Ovary (tissue), 9 donors: ENCODE results near the gene SLC25A53. TPM values are rescaled to one million over a fixed set of nuclear protein-coding genes. Genes with fewer than 3 reads are reported as not detected.

ENCODE experiments used
- DNase-seq, 5 donors: peaks; one replicate each; pipeline ENCODE4 v3.0.0-alpha.2; 2019 to 2020
- H3K27ac ChIP-seq, 2 donors: fragments of 200-600 bp; one replicate each; pipeline versions ENCODE4 v1.5.1 to v1.8.0; 2019 to 2022
- H3K27me3 ChIP-seq: fragments of 200-600 bp; one replicate; pipeline ENCODE4 v1.8.0; 2022
- H3K36me3 ChIP-seq: fragments of 200-600 bp; sonication (generic); one replicate; pipeline ENCODE4 v1.5.1; 2019
- H3K4me1 ChIP-seq: one replicate; pipeline ENCODE4 v1.8.1; 2013; ENCODE audit warnings: mild to moderate bottlenecking, moderate library complexity; ENCODE audit not compliant: insufficient read depth
- H3K4me3 ChIP-seq: fragments of 200-600 bp; sonication (generic); one replicate; pipeline ENCODE4 v1.5.1; 2017
- H3K9me3 ChIP-seq, 2 donors: fragments of 200-600 bp in 1 of 2; sonication (generic) in 1 of 2; one replicate each; pipeline versions ENCODE4 v1.5.1 to v1.8.1; 2013 to 2019; ENCODE audit warnings: mild to moderate bottlenecking in 1 of 2, moderate library complexity in 1 of 2
- CTCF ChIP-seq, 3 donors: fragments of 450-650 bp in 2 of 3; fragments of 200-600 bp in 1 of 3; IDR thresholded peaks; one replicate each; pipeline versions ENCODE4 v1.5.1 to v1.8.0; 2016 to 2022; ENCODE audit warnings: antibody characterized with exemption in 3 of 3, mild to moderate bottlenecking in 1 of 3
- EP300 ChIP-seq: sonication (generic); formaldehyde crosslinking; IDR thresholded peaks from one replicate; pipeline ENCODE4 v1.6.1; 2017; ENCODE audit warnings: antibody characterized with exemption
- POLR2A ChIP-seq: fragments of 450-650 bp; IDR thresholded peaks from one replicate; pipeline ENCODE4 v1.6.1; 2017; ENCODE audit warnings: antibody characterized with exemption, mild to moderate bottlenecking, moderate library complexity
- whole genome bisulfite sequencing, 3 donors: extraction: QIAGEN DNeasy Blood & Tissue Kit in 1 of 3; methylation state at CpG; one replicate each; pipeline versions ENCODE4 v1.1.5 to v1.1.7; 2013 to 2017; 5-methylcytosine and 5-hydroxymethylcytosine counted together
- intact Hi-C, 4 donors: fragments of 100-400 bp; cut with DNase I; formaldehyde crosslinking; loops; one replicate each; pipeline versions ENCODE4 v1.11.0 to v1.15.1; 2022 to 2023
- polyA plus RNA-seq, 2 donors: library from polyadenylated mRNA; stranded (reverse); fragments of 200-250 nt in 1 of 2; fragments of 350-450 nt in 1 of 2; fragmentation: Illumina TruSeq in 1 of 2; extraction: RNeasy Lipid Tissue Mini Kit (QIAGEN cat#74804) in 1 of 2; gene quantifications; one replicate each; pipeline ENCODE4 v1.2.3, GENCODE V29; 2013 to 2014
- total RNA-seq, 7 donors: library from RNA; depleted of rRNA in 2 of 7; stranded (reverse); fragments of >200 nt in 2 of 7; fragmentation: NEBNext Ultra II Directional in 3 of 7; extraction: Animal tissue kit (Norgen Biotek cat#: 25700) in 3 of 7; gene quantifications; one replicate each; pipeline versions ENCODE4 v1.1.0 to v1.2.4, GENCODE V29; 2016 to 2023
- donor health status: DM: no; HTN: no; CAD: no; lungs with moderate emphysema.
- donor health status: DM: no; HTN: no; CAD: no.
- donor health status: Bipolar disorder and iron deficiency.
- donor health status: DM: yes; HTN: yes; CAD: no.
- donor health status: DM: no; HTN: no; CAD: no.
- donor health status: DM: yes; HTN: yes; CAD: no.

The SLC25A53 gene
- total and polyA plus RNA-seq, 9 donors = 7.8 to 15.1 (median 12.6) TPM

DNA sequence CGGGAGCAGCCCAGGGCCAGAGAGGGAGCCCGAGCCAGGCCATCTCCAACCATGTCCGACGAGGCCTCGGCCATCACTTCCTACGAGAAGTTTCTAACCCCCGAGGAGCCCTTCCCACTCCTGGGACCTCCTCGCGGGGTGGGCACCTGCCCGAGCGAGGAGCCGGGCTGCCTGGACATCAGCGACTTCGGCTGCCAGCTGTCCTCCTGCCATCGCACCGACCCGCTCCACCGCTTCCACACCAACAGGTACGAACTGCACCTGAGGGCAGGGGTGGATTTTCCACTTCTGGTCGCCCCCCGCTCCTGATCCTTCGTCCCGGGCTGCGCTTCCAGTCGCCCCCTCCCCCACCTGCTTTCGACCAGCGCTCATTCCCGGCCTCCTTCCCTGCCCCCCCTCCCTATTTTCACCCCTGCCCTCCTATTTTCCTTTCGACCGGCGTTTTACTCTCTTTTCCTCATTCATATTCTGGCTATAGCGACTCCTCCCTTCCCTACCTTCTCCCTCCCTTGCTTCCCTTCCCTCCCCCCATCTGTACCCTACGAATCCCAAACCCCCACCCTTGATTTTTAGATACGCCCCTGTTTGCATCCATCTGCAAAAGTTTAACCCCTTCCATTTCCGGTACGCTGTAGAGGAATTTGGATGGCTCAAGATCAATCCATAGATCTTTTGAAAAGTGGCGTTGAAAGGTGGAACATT is 10.1 kb upstream of the SLC25A53 start:
- H3K36me3 ChIP-seq = no peaks in the 10 kb centered on the region
- H3K4me3 ChIP-seq = peak overlapping the region; percentile 68
- H3K27ac ChIP-seq = peak overlapping the region; percentile 42 to 76
- intact Hi-C loops = no loop called here
- DNase-seq = peak in 1 of 5 donors; percentile 45
- peaks cover 1% of the 10 kb centered on the region for H3K4me1 ChIP-seq
- no peak for TF ChIP-seq POLR2A
- TF ChIP-seq CTCF (IDR thresholded peaks at IDR 0.05) = no peak
- no peak for TF ChIP-seq EP300
- 31 to 38% (median 35%) methylated on average over 33 to 37 of the region's 37 CpGs for WGBS, 3 donors
- H3K9me3 ChIP-seq = no peaks in the 10 kb centered on the region
- H3K27me3 ChIP-seq = no peaks in the 10 kb centered on the region

DNA sequence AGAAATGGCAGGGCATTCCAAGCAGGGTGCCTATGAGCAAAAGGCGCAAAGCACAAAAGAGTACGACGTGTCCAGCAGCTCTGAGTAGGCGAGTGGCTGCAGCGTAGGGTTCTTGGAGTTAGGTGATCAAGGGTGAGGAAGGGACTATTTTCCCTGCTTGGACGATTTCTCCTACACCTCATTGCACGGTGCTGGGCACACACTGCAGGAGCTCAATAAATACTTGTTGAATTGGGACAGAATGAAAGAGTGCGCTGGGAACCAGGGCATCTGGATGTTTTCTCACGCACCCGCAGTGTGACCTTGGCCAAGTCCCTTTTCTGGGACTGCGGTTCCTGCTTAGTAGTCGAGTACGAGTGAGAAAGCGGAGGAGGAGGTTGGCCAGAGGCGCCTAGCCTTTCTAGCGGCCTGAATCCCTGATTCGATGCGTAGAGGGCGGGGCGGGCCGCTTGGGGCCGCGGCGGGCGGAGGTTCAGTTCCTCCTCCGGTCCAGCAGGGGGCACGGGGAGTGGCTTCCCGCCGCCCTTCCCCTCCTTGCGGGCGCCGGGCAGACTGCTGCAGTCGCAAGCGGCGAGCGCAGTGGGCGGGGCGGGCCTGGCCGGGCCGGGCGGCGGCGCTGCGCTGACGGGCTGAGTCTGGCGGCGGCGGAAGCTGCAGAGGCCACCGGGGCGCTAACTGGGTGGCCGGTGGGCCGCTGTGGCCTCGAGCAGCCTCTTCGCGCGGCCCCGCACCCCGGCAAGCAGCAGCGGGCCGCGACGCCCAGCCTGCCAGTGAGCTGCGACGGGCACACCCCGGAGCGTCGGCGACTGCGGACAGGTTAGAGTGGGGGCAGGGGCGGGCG is 9.3 kb upstream of the SLC25A53 start, which contains the start of gene FAM199X:
TSS of gene FAM199X (plus strand) at position 560 of the 841 bp plus-strand sequence. CDS start 333 bp downstream, outside the sequence.
- Histone ChIP-seq H3K36me3 (no peaks in the 10 kb centered on the region), H3K4me3 (peak within 1 kb of the TSS; percentile 68), H3K9me3 (no peaks in the 10 kb centered on the region), H3K27ac (peak within 1 kb of the TSS; percentile 42 to 76), H3K27me3 (no peaks in the 10 kb centered on the region), H3K4me1 (peaks cover 1% of the 10 kb centered on the region)
- peak; percentile 81 to 91 (median 86) for DNase-seq
- no peak for TF ChIP-seq EP300
- peak; percentile 55 to 90 (median 81) for TF ChIP-seq CTCF (IDR thresholded peaks at IDR 0.05)
- TF ChIP-seq POLR2A = peak; percentile 65
- intact Hi-C loops = no loop called here
- 23 to 30% (median 29%) methylated on average over 55 to 71 of the region's 71 CpGs for WGBS, 3 donors

DNA sequence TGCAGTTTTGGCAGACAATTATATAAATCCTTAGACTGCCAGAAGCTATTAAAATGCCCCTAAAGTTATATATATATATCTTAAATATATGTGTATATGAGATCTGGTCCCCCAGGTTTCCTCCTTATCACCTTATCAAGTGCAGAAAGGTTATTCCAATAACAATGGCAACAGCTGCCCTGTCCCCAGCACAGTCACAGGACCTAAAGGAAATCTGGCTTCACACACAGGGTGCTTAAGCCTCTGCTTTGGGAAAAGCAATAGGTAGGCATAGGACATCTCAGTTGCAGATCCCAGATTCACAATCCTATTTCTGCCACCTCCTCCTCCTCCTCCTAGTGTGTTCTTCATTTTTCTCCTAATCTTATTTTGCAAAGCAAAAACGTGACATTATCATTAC is 5.8 kb downstream of the SLC25A53 start:
- 5 to 12% (median 9%) methylated on average over 1 of the region's 1 CpG for WGBS, 3 donors
- Histone ChIP-seq H3K4me1 (no peaks in the 10 kb centered on the region), H3K9me3 (no peaks in the 10 kb centered on the region), H3K36me3 (no peaks in the 10 kb centered on the region), H3K27me3 (no peaks in the 10 kb centered on the region), H3K27ac (no peak overlapping the region), H3K4me3 (no peak overlapping the region)
- no peak for DNase-seq
- TF ChIP-seq CTCF (IDR thresholded peaks at IDR 0.05) (no peak), EP300 (no peak), POLR2A (no peak)
- intact Hi-C loops = no loop called here

- no peaks in the 10 kb centered on the region for H3K27me3 ChIP-seq
- no peak for DNase-seq
- no peak for TF ChIP-seq POLR2A
- no peak for TF ChIP-seq CTCF (IDR thresholded peaks at IDR 0.05)
- TF ChIP-seq EP300 = no peak
- WGBS, 3 donors = 56 to 69% (median 63%) methylated on average over 8 of the region's 8 CpGs
- peaks cover 3% of the 10 kb centered on the region for H3K4me1 ChIP-seq
- H3K27ac ChIP-seq = peak overlapping the region in 1 of 2 donors; percentile 34
- no peaks in the 10 kb centered on the region for H3K36me3 ChIP-seq
- H3K4me3 ChIP-seq = no peak overlapping the region
- intact Hi-C loops = no loop called here
- no peaks in the 10 kb centered on the region for H3K9me3 ChIP-seq
Observed at GRCh38 chrX:104141087-104141760, 15.6 kb downstream of the SLC25A53 start.
